Hippocampal formation (tissue), 2 donors: ENCODE measurements around the gene PWP1.

Experiments
- DNase-seq, 2 donors: peaks; one replicate each; lab custom pipeline; 2025; lab: John Stamatoyannopoulos, UW

PWP1 gene

DNA sequence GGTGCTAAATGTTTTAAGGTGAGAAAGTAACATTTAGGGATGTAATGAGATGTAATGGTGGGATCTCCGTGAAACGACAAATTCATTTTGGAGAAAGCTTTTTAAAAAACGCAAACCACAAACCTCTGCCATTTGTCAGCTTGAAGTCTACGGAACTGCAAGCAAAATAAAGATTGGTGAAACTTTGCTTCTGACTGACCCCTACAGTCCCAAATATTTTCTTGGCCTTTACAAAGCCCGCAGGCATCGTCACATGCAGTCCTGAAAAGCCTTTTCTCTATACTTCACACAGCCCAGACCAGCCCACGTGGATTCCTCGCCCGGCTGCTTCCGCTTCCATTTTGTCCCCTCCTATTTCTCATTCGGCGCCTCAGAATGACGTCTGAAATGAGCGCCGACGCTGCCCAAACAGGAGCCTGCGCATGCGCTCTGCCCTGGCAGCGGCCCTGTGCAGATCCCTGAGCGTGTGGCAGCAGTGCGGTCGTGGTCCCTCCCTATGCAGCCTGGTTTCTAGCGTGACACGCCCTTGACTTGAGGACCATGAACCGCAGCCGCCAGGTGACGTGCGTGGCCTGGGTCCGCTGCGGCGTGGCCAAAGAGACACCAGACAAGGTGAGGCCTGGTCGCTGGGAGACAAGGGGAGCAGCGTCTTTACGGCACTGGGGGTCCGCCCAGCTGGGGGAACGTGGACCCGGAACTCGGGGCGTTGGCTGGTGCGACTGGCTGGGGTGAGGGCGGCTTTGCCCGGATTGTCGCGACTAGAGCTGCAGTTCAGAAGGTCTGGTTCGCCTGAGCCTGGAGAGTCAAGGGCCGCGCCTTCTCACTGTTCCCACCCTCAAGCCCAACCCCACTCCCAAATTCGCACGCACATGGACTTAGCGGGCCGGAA is at the start of gene PWP1:
Gene PWP1 (plus strand): TSS at position 440 of the 889 bp plus-strand sequence. CDS start 101 bp downstream, at position 541.
- DNase-seq, result peak; percentile 85 to 91

GRCh38 chr12:107641154-107641553 is 44.4 kb upstream of the PWP1 start:
- DNase-seq, result no peak

DNA sequence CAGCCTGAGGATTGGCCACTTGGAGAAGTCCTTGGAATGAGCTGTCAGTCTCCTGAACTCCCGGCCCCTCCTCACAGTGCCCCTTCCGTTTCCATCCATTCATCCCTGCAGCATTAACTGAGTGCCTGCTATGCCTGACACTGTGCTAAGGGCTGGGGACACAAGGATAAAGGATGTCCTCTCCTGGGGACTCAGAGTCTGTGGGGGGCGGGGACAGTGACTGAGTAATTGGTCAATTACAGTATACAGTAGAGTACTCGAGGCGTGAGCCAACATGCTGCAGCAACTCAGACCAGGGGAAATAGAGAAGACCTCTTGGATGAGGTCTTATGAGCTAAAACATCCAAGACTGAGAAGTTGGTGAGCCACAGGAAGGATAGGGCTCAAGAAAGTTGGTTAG is 43.4 kb upstream of the PWP1 start:
- DNase-seq, result no peak

DNA sequence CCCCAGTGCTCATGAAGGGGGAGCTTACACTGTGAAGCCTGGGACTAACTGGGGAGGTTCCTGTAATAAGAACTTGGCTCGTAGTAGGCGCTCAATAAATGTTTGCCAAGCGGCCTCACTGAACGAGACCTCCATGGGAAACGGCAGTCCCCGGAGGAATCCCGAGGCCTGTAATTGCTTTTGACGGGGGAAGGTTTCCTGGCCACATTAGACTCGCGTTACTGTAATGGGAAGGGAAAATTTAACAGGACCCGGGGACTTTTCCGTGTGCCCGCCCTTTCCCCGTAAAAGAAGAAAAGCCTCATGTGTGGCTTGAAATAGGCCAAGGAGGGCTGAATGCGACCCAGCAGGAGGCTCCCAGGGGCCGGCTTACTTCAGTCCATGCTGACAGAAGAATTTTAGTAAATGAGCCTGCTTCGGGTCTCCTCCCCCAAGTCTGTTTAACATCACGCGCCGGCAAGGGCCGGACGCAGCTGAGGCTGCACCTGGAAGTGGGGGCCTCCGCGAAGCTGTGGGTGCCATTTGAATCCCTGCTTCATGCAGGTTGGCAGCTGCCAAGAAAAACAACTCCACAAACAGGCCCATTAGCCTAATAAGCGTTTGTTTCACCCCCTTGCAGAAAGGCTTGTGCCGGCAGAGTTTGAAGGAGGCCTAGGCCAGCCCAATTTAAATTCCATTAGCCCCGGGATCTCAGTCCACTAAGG is 39.8 kb upstream of the PWP1 start:
- DNase-seq, result no peak

- no peak for DNase-seq
Measured at GRCh38 chr12:107646436-107646835, 39.2 kb upstream of the PWP1 start.

GRCh38 chr12:107649661-107650061 is 35.9 kb upstream of the PWP1 start:
- DNase-seq, result peak in 1 of 2 donors; percentile 24

DNA sequence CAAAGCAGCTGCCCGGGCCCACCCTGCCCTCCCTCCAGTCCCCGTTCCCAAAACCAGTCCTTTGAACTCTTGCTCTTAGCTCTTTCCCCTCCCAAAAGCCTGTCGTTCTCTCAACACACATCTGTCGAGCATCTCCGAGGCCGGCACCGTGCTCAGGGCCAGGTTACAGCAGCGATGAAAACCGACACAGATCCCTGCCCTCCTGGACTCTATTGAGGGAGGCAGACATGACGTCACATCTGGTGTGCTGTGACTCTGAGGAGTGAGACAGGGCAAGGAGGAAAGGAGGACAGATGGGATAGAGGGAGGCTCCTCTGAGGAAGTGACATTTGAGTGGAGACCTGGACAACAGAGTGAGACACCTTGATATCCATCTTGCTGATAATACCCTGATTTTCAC is 34.6 kb upstream of the PWP1 start:
- DNase-seq, result no peak

GRCh38 chr12:107651571-107652449 is 33.8 kb upstream of the PWP1 start:
- DNase-seq, result no peak

DNA sequence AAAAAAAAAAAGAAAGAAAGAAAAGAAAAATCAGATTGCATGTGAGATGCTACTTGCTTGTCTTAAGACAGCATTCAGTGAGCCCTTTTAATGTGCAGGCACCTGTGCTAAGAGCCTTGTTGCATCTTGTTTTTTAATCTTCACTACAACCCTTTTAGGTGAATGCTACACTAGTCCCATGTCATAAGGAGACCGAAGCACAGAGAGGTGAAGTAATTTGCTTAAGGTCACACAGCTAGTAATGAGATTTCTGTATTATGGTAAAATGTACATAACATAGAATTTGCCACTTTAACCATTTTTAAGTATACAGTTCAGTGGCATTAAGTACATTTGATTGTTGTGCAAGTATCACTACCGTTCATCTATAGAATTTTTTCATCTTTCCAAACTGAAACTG is 32.1 kb upstream of the PWP1 start:
- no peak for DNase-seq

DNA sequence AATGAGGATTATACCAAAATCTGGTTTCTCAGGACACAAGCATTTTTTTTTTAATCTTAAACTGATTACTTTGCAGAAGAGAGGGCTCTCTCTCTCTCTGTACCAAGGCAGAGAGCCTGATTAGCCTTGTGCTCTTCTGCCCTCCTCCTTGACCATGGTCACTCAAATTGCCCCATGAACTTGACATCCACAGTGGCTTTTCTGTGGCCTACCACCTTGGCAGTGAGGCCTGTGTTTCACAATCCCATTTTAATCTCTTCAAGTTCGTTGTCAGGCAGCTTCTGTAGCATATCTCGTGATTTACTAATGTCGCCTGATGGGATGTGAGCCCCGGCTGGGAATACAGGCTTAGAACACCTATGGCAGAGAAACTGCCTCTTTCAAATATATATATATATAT is 30.7 kb upstream of the PWP1 start:
- DNase-seq, result no peak

DNA sequence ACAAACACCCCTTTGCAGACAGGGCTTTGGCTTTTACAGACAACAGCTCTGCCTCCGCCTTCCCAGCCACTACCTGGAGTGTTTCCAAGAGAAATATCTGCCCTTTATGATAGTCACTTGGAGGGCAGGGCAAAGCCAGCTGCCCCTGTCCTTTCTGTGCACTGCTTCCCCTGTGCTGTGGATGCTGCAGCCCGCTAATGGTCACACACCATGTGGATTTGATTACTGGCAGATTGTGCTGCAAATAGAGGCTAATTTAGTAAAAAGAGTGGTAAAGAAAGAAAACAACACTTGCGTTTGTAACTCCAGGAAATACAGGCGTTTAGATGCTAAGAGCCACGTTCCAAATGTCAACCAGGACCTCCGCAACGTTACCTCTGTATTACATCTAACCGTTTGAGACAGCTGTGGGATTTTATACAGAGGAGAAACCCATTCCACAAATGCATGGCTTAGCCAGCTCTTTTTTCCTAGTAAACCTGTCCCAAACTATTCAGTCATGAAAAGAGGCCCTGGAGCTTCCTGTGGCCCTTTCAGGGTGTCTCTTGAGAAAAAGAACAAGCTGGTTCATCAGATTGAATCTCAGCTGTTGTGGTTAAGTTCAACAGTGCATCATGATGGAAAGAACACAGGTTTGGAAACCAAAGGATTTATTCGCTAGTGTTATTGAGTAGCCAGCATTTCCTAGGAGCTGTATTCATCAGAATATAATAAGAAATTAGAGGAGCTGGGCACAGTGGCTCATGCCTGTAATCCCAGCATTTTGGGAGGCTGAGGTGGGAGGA is 30.1 kb upstream of the PWP1 start:
- DNase-seq, result no peak

GRCh38 chr12:107656302-107656701 is 29.3 kb upstream of the PWP1 start:
- no peak for DNase-seq

DNA sequence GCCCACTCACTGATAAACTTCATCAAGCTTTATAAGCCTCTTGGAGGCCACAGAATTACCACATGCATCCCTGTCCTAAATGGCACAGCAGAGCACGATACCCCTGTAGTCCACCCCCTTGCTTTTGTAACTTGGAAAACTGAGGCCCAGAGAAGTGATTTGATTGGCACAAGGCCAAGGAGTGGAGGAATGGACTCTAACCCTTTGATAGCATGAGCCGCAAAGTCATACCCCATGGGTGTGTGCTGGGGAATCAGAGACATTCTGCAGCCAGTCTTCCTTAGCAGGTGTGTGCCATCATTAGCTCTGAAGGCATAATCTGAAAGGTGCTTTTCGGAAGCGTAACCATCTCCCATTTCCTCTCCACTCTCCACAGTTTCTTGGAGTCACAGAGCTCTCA is 28.5 kb upstream of the PWP1 start:
- DNase-seq, result no peak

DNA sequence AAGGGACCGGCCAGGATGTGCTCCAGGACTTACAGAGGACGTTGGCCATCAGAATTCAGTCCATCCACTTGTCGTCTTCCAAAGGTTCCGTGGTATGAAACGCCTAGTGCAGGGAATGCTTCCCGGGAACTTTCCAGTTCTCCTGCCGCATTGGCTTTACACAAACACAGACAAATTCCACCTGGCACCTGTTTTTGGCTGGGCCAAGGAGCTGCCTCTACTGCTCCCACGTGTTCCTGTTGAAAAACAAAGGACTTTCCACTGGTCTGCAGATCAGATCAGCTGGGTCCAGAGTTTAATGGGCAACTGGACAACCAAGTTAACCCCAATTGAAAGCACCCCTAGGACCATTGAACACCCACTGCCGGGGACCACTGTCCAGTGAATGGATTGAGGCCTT is 28.0 kb upstream of the PWP1 start:
- DNase-seq, result no peak

DNA sequence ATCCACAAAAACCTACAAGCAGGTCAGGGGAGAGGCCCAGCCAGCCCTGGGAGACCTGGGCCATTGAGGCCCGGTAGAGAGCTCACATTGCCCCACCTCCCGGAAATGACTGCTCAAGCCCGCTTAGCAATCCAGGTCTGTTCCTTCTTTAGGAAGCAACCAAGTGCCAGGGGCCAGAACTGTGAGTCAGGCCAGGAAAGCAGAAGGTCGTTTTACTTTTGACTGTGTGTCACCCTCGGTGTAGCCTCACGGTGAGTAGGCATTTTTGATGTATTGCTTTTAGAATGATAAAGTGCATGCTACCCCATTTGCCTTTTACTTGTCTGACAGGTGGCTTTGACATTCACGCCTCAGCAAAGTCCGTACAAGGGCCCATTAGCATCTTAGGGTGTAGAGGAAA is 25.4 kb upstream of the PWP1 start:
- no peak for DNase-seq

DNA sequence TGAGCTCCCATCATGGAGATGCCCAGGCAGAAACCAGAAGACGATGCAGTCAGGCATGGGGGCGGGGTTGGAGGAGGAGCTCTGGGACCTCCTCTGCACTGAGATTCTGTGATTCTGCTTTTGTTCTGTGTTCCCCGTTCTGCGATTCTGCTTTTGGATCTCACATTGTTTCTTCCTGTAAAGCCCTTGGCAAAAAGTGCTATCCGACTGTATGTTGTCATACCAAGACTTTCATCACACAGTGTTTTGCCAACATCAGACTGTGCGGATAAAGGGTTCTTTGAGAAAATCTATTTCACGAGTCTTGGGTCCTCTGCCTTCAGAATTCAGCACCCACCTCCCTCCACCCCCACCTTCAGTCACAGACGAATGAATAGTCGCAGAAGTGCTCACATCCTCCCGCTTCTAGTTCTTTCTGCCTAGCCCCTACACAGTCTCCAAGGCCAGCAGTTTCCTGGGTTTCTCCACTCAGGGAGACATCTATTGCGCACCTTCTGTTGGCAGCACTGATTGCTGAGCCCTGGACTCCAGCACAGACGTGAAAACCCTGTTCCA is 24.7 kb upstream of the PWP1 start:
- DNase-seq, result no peak

DNA sequence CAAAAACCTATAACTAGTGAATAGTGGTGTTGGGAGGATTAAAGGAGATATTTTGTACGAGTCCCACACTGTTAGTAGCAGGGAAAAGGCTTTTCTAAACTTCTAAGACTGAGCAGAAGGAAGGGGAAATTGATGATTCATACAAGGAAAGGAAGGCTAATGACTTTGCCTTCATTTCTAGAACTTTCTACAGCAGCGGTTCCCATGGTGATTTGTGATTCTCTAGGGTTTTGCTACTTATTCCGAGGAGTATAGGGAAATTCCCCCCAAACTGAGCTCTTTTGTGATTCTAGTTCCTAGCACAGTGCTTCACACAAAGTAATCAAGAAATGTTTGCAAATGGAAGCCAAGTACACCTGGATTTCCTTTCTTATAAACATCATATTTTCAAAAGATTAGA is 23.8 kb upstream of the PWP1 start:
- no peak for DNase-seq

GRCh38 chr12:107662484-107662883 is 23.1 kb upstream of the PWP1 start:
- DNase-seq, result no peak

DNA sequence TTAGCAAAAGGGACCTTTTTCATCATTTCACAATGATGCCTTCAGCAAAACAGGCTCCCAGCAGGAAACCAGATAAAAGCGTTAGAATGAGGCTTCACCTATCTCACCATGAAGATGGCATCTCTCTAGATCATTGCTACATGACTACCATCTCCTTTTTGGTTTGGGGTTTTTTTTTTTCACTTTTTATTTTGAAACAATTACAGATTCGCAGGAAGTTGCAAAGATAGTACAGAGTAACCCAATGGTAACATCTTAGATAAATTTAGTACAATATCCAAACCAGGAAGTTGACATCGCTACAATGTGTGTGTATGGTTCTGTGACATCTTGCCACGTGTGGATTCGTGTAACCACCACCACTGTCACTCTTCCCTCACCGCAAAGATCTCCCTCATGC is 22.3 kb upstream of the PWP1 start:
- no peak for DNase-seq

DNA sequence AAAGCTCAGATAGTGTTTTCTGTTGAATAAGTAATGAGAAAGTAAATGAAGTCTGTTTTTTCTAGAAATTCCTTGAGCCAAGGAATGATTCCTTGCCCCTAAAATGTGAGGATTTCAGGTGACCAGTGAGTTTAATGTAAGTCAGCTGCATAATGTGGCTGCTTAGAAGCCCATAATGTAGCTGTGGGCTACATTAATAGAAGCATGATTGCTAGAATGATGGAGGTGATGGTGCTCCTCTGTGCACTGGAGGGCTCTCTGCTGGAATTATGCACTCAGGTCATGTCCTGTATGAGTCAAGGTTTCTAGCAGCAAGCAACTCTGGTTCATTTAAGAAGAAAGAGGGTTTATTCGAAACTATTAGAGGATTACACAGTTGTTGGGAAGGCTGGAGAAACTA is 19.6 kb upstream of the PWP1 start:
- DNase-seq, result no peak

GRCh38 chr12:107667464-107667863 is 18.1 kb upstream of the PWP1 start:
- no peak for DNase-seq
